SH-SY5Y (cell line): Measurements from ENCODE around the gene DPYD.

Experiments used
- GATA2 ChIP-seq: IDR thresholded peaks from 2 replicates; pipeline ENCODE4 v1.6.1; 2011; ENCODE audit warnings: mild to moderate bottlenecking, low read depth, low read length
- GATA3 ChIP-seq: IDR thresholded peaks from 2 replicates; pipeline ENCODE4 v1.6.1; 2011; ENCODE audit warnings: low read depth, mild to moderate bottlenecking, low read length, moderate library complexity

GRCh38 chr1:97433824-97434177 lies 487.0 kb downstream of the DPYD start:
- no peak for TF ChIP-seq GATA2
- TF ChIP-seq GATA3: no peak
